SK-N-SH (cell line): ENCODE data around the gene ADAMTS15. TPM values are rescaled to one million over a fixed set of nuclear protein-coding genes. Genes with fewer than 3 reads are reported as not detected.

ENCODE experiments used
- CTCF ChIA-PET: fragments of 300-600, 350-600 bp; formaldehyde crosslinking; extraction: SDS; loops from one replicate; lab custom pipeline; 2021; lab: Yijun Ruan, JAX
- POLR2A ChIA-PET: fragments of 350-600 bp; sonication (Branson Sonifier 250); formaldehyde crosslinking; extraction: SDS; loops from one replicate; lab custom pipeline; 2020; ENCODE audit warnings: antibody characterized with exemption, inconsistent platforms; lab: Yijun Ruan, JAX
- DNase-seq: peaks from one replicate; pipeline ENCODE4 v3.0.0; 2012
- H2AFZ ChIP-seq: fragments of 200-600 bp; sonication (generic); 2 replicates; pipeline ENCODE4 v1.8.1; 2016; ENCODE audit warnings: antibody characterized with exemption, mild to moderate bottlenecking, low read depth
- H3F3A ChIP-seq: fragments of 200-600 bp; sonication (generic); replicated peaks from 2 replicates; pipeline ENCODE3; 2016; ENCODE audit warnings: antibody characterized with exemption, mild to moderate bottlenecking; ENCODE audit not compliant: insufficient read depth
- H3K27ac ChIP-seq, 2 experiments: fragments of 200-500 bp in 1 of 2; fragments of 200-600 bp in 1 of 2; sonication (Bioruptor generic) in 1 of 2; sonication (generic), shearing (Covaris generic) in 1 of 2; 2 replicates each; pipeline versions ENCODE4 v1.5.1 to v1.6.1; 2014 to 2016; ENCODE audit warnings: low read depth in 2 of 2, inconsistent platforms in 1 of 2, low read length in 1 of 2, mild to moderate bottlenecking in 1 of 2, mixed read lengths in 1 of 2
- H3K27me3 ChIP-seq: fragments of 200-600 bp; sonication (generic), shearing (Covaris generic); 2 replicates; pipeline ENCODE4 v1.6.1; 2016; ENCODE audit warnings: mixed run types; ENCODE audit not compliant: insufficient read depth
- H3K36me3 ChIP-seq, 2 experiments: fragments of 200-500 bp in 1 of 2; fragments of 200-600 bp in 1 of 2; sonication (Bioruptor generic) in 1 of 2; sonication (generic) in 1 of 2; replicated peaks in 1 of 2; 2 replicates each; pipeline versions ENCODE3 to v1.5.1; 2014 to 2016; ENCODE audit warnings: low read length in 1 of 2, mild to moderate bottlenecking in 1 of 2; ENCODE audit not compliant: insufficient read depth in 2 of 2, control insufficient read depth in 1 of 2
- H3K4me1 ChIP-seq, 2 experiments: fragments of 200-500 bp in 1 of 2; fragments of 200-600 bp in 1 of 2; sonication (Bioruptor generic) in 1 of 2; sonication (generic), shearing (Covaris generic) in 1 of 2; 2 replicates each; pipeline versions ENCODE4 v1.5.1 to v1.6.1; 2014 to 2016; ENCODE audit warnings: low read depth in 1 of 2, low read length in 1 of 2, mixed run types in 1 of 2; ENCODE audit not compliant: insufficient read depth in 2 of 2, control insufficient read depth in 1 of 2
- H3K4me2 ChIP-seq: fragments of 200-600 bp; sonication (generic), shearing (Covaris generic); 2 replicates; pipeline ENCODE4 v1.6.1; 2017; ENCODE audit warnings: mixed run types
- H3K4me3 ChIP-seq, 2 experiments: fragments of 200-500 bp in 1 of 2; fragments of 200-600 bp in 1 of 2; sonication (Bioruptor generic) in 1 of 2; sonication (generic), shearing (Covaris generic) in 1 of 2; 2 replicates each; pipeline versions ENCODE4 v1.5.1 to v1.8.1; 2014 to 2016; ENCODE audit warnings: low read depth in 2 of 2, inconsistent platforms in 1 of 2, low read length in 1 of 2, mild to moderate bottlenecking in 1 of 2, mixed read lengths in 1 of 2, moderate library complexity in 1 of 2
- H3K79me2 ChIP-seq: fragments of 200-600 bp; sonication (generic); 2 replicates; pipeline ENCODE4 v1.8.1; 2017; ENCODE audit warnings: mild to moderate bottlenecking; ENCODE audit not compliant: insufficient read depth
- H3K9ac ChIP-seq: fragments of 200-600 bp; sonication (generic); 2 replicates; pipeline ENCODE4 v1.6.1; 2017; ENCODE audit warnings: mixed run types
- H3K9me2 ChIP-seq: fragments of 200-600 bp; sonication (generic); 2 replicates; pipeline ENCODE4 v1.6.1; 2017; ENCODE audit warnings: mixed run types
- H3K9me3 ChIP-seq: fragments of 200-600 bp; sonication (generic); 2 replicates; pipeline ENCODE4 v1.6.1; 2017; ENCODE audit warnings: mixed run types, mild to moderate bottlenecking, moderate library complexity
- H4K20me1 ChIP-seq: fragments of 200-600 bp; sonication (generic); 2 replicates; pipeline ENCODE4 v1.6.1; 2017; ENCODE audit warnings: mild to moderate bottlenecking, mixed run types; ENCODE audit not compliant: insufficient read depth
- CTCF ChIP-seq: fragments of 200-600 bp; sonication (generic); IDR thresholded peaks from 2 replicates; pipeline ENCODE4 v1.6.1; 2017; ENCODE audit warnings: antibody characterized with exemption, mild to moderate bottlenecking, moderate library complexity
- FOSL2 ChIP-seq: IDR thresholded peaks from 2 replicates; pipeline ENCODE4 v1.4.0; 2012; ENCODE audit warnings: low read depth, mild to moderate bottlenecking, moderate library complexity, borderline replicate concordance
- MAX ChIP-seq: IDR thresholded peaks from 2 replicates; pipeline ENCODE4 v1.4.0; 2012; ENCODE audit warnings: low read depth
- PBX3 ChIP-seq: IDR thresholded peaks from 2 replicates; pipeline ENCODE4; 2012
- RAD21 ChIP-seq: IDR thresholded peaks from 2 replicates; pipeline ENCODE4 v1.6.1; 2012; ENCODE audit warnings: mild to moderate bottlenecking, low read length
- RFX5 ChIP-seq: IDR thresholded peaks from 2 replicates; pipeline ENCODE4 v1.6.1; 2012; ENCODE audit warnings: mild to moderate bottlenecking, improper control_type of control experiment, low read length
- SIN3A ChIP-seq: IDR thresholded peaks from 2 replicates; pipeline ENCODE4 v1.6.1; 2012; ENCODE audit warnings: low read depth, mild to moderate bottlenecking, low read length, moderate library complexity, borderline replicate concordance
- SMC3 ChIP-seq: IDR thresholded peaks from 2 replicates; pipeline ENCODE4 v1.6.1; 2012; ENCODE audit warnings: low read depth, low read length, improper control_type of control experiment
- TAF1 ChIP-seq: IDR thresholded peaks from 2 replicates; pipeline ENCODE4 v1.6.1; 2012; ENCODE audit warnings: low read depth, mild to moderate bottlenecking, low read length, moderate library complexity, borderline replicate concordance
- WGBS: methylation state at CpG from one replicate; pipeline ENCODE4 v1.1.6; 2017; ENCODE audit warnings: low lambda C conversion rate; 5-methylcytosine and 5-hydroxymethylcytosine counted together
- polyA plus RNA-seq, 3 experiments: library from polyadenylated mRNA; depleted of rRNA; stranded (reverse); fragments of >200 nt; gene quantifications; 2 replicates each; pipeline ENCODE4 v1.2.3, GENCODE V29; 2012

ADAMTS15 gene
- polyA plus RNA-seq, 1 of the 3 experiments (the other 2 are of a cell fraction), result 1.1 TPM

DNA sequence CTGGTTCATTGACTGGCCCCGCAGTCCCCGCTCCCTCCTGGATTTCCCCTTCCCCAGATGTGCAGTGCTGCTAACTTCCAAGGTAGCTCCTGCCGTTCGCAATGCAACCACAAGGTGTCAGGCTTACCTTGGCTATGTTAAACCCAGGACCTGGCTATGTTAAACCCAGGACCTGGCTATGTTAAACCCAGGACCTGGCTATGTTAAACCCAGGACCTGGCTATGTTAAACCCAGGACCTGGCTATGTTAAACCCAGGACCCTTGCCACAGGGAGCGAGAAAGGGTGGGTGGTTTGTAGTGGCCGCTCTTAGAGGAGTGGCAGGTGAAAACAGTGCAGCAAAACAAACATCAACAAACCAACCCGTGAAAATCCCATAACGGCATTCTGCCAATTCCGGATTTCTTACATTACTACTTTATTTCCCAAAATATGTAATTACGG lies 17.1 kb upstream of the ADAMTS15 start:
- CTCF ChIA-PET, result interaction anchor here (0.5 to 25.8 kb wide), 43 partner anchors 10 to 1063 kb away, joined by 3 to 747 read pairs (median 4); partner anchors contain the start of genes ADAMTS15 and SNX19
- Histone ChIP-seq H2AFZ (no peak overlapping the region), H3K79me2 (no peaks in the 10 kb centered on the region), H4K20me1 (no peaks in the 10 kb centered on the region), H3K9me3 (no peaks in the 10 kb centered on the region), H3K36me3 (no peaks in the 10 kb centered on the region), H3K4me2 (no peak overlapping the region), H3K9me2 (no peaks in the 10 kb centered on the region), H3K4me3 (no peak overlapping the region), H3K27ac (no peak overlapping the region), H3K9ac (no peak overlapping the region), H3F3A (peaks cover 8% of the 10 kb centered on the region), H3K4me1 (peaks cover 0 to 6% of the 10 kb centered on the region in 2 experiments; a peak in 3 of 4 replicates), H3K27me3 (peaks cover 37% of the 10 kb centered on the region)
- POLR2A ChIA-PET, result no interaction called here
- WGBS, result 26% methylated on average over 10 of the region's 10 CpGs
- TF ChIP-seq CTCF (peak; percentile 65), RFX5 (no peak), RAD21 (peak; percentile 83), FOSL2 (no peak), SMC3 (peak; percentile 79)
- DNase-seq, result peak; percentile 80

GRCh38 chr11:130431801-130432200 lies 16.6 kb upstream of the ADAMTS15 start:
- Histone ChIP-seq H3K9ac (no peak overlapping the region), H3K4me1 (peaks cover 0 to 6% of the 10 kb centered on the region in 2 experiments; a peak in 3 of 4 replicates), H3K27ac (no peak overlapping the region), H3K9me3 (no peaks in the 10 kb centered on the region), H3K4me3 (no peak overlapping the region), H3F3A (peaks cover 8% of the 10 kb centered on the region), H3K79me2 (no peaks in the 10 kb centered on the region), H3K36me3 (no peaks in the 10 kb centered on the region), H3K9me2 (no peaks in the 10 kb centered on the region), H4K20me1 (no peaks in the 10 kb centered on the region), H2AFZ (no peak overlapping the region), H3K27me3 (peaks cover 33% of the 10 kb centered on the region), H3K4me2 (no peak overlapping the region)
- 54% methylated on average over 3 of the region's 3 CpGs for WGBS
- TF ChIP-seq CTCF (no peak), RFX5 (no peak), MAX (no peak), FOSL2 (no peak), PBX3 (no peak), TAF1 (no peak), SIN3A (no peak)
- no peak for DNase-seq
- ChIA-PET CTCF (interaction anchor here (0.6 to 25.8 kb wide), 28 partner anchors 11 to 485 kb away, joined by 3 to 747 read pairs (median 5); partner anchors contain the start of genes ADAMTS15 and SNX19), POLR2A (no interaction called here)
